HEK293 (cell line): ENCODE data around the gene HMG20A.

Source experiments
- CTCF ChIA-PET: fragments of 350-600 bp; formaldehyde crosslinking; extraction: SDS; loops from one replicate; lab custom pipeline; 2021; ENCODE audit warnings: antibody characterized with exemption; lab: Yijun Ruan, JAX
- POLR2A ChIA-PET: fragments of 300-600 bp; formaldehyde crosslinking; extraction: SDS; loops from one replicate; lab custom pipeline; 2020; ENCODE audit warnings: antibody characterized with exemption, inconsistent platforms; lab: Yijun Ruan, JAX
- H3K27ac ChIP-seq: fragments of 200-500 bp; sonication (Bioruptor generic); 2 replicates; pipeline ENCODE4 v1.5.1; 2014; ENCODE audit warnings: low read depth, low read length, control low read depth, inconsistent platforms; ENCODE audit errors: extremely low read depth
- H3K36me3 ChIP-seq, 2 experiments: fragments of 200-500 bp in 1 of 2; sonication (Bioruptor generic) in 1 of 2; 1 replicate in 1 of 2; 2 replicates in 1 of 2; pipeline ENCODE4 v1.5.1; 2014 to 2017; ENCODE audit warnings: inconsistent platforms in 2 of 2, low read length in 2 of 2; ENCODE audit not compliant: control insufficient read depth in 2 of 2, insufficient read depth in 1 of 2
- H3K4me1 ChIP-seq: fragments of 200-500 bp; sonication (Bioruptor generic); 2 replicates; pipeline ENCODE4 v1.5.1; 2014; ENCODE audit warnings: mild to moderate bottlenecking, low read length, inconsistent platforms; ENCODE audit not compliant: control insufficient read depth, insufficient read depth
- H3K4me3 ChIP-seq: 2 replicates; pipeline ENCODE4 v1.5.1; 2011; ENCODE audit warnings: low read depth, mild to moderate bottlenecking, control low read depth, low read length, moderate library complexity
- H3K9me3 ChIP-seq: fragments of 200-500 bp; sonication (Bioruptor generic); 2 replicates; pipeline ENCODE4 v1.5.1; 2014; ENCODE audit warnings: low read depth, low read length, inconsistent platforms; ENCODE audit not compliant: control insufficient read depth, insufficient read depth
- BCL11B ChIP-seq: fragments of 450-650 bp; formaldehyde crosslinking; IDR thresholded peaks from 2 replicates; pipeline ENCODE4 v1.5.1; 2016; ENCODE audit warnings: low read depth, missing biosample characterization, missing genetic modification characterization
- GLIS1 ChIP-seq: fragments of 450-650 bp; formaldehyde crosslinking; IDR thresholded peaks from 2 replicates; pipeline ENCODE4 v1.5.1; 2016; ENCODE audit warnings: missing biosample characterization, missing genetic modification characterization
- GLIS2 ChIP-seq: fragments of 450-650 bp; formaldehyde crosslinking; IDR thresholded peaks from 2 replicates; pipeline ENCODE4 v1.5.1; 2016; ENCODE audit warnings: missing biosample characterization, missing genetic modification characterization
- KLF10 ChIP-seq: fragments of 450-650 bp; IDR thresholded peaks from 2 replicates; pipeline ENCODE4 v1.5.1; 2018; ENCODE audit warnings: missing biosample characterization, mild to moderate bottlenecking, missing genetic modification characterization
- KLF9 ChIP-seq: fragments of 450-650 bp; formaldehyde crosslinking; IDR thresholded peaks from 2 replicates; pipeline ENCODE4 v1.5.1; 2016; ENCODE audit warnings: missing biosample characterization, missing genetic modification characterization, low read depth
- YY2 ChIP-seq: fragments of 450-650 bp; formaldehyde crosslinking; IDR thresholded peaks from 2 replicates; pipeline ENCODE4 v1.5.1; 2016; ENCODE audit warnings: missing biosample characterization, missing genetic modification characterization
- ZBTB1 ChIP-seq: fragments of 450-650 bp; formaldehyde crosslinking; IDR thresholded peaks from 2 replicates; pipeline ENCODE4 v1.5.1; 2016; ENCODE audit warnings: missing biosample characterization, missing genetic modification characterization
- ZBTB26 ChIP-seq: fragments of 450-650 bp; formaldehyde crosslinking; optimal IDR thresholded peaks from 2 replicates; pipeline ENCODE3; 2016; ENCODE audit warnings: missing biosample characterization, mild to moderate bottlenecking, missing genetic modification characterization
- ZBTB44 ChIP-seq: fragments of 450-650 bp; IDR thresholded peaks from 2 replicates; pipeline ENCODE4 v1.5.1; 2018; ENCODE audit warnings: missing biosample characterization, mild to moderate bottlenecking, missing genetic modification characterization
- ZFP69B ChIP-seq: fragments of 450-650 bp; formaldehyde crosslinking; IDR thresholded peaks from 2 replicates; pipeline ENCODE4 v1.5.1; 2016; ENCODE audit warnings: missing biosample characterization, missing genetic modification characterization
- ZIC2 ChIP-seq: fragments of 450-650 bp; formaldehyde crosslinking; IDR thresholded peaks from 2 replicates; pipeline ENCODE4 v1.5.1; 2016; ENCODE audit warnings: missing biosample characterization, missing genetic modification characterization
- ZNF121 ChIP-seq: fragments of 450-650 bp; formaldehyde crosslinking; IDR thresholded peaks from 2 replicates; pipeline ENCODE4 v1.5.1; 2016; ENCODE audit warnings: missing biosample characterization, missing genetic modification characterization
- ZNF138 ChIP-seq: fragments of 450-650 bp; formaldehyde crosslinking; IDR thresholded peaks from 2 replicates; pipeline ENCODE4 v1.5.1; 2016; ENCODE audit warnings: missing biosample characterization, missing genetic modification characterization, borderline replicate concordance
- ZNF146 ChIP-seq: fragments of 450-650 bp; formaldehyde crosslinking; IDR thresholded peaks from 2 replicates; pipeline ENCODE4 v1.5.1; 2016; ENCODE audit warnings: missing biosample characterization, missing genetic modification characterization
- ZNF335 ChIP-seq: fragments of 450-650 bp; formaldehyde crosslinking; conservative IDR thresholded peaks from 2 replicates; pipeline ENCODE4 v1.5.1; 2016; ENCODE audit warnings: missing biosample characterization, missing genetic modification characterization
- ZNF37A ChIP-seq: fragments of 450-650 bp; IDR thresholded peaks from 2 replicates; pipeline ENCODE4 v1.5.1; 2018; ENCODE audit warnings: missing biosample characterization, missing genetic modification characterization
- ZNF561 ChIP-seq: fragments of 450-650 bp; IDR thresholded peaks from 2 replicates; pipeline ENCODE4 v1.5.1; 2018; ENCODE audit warnings: missing biosample characterization, missing genetic modification characterization, borderline replicate concordance
- ZNF580 ChIP-seq: fragments of 450-650 bp; formaldehyde crosslinking; IDR thresholded peaks from 2 replicates; pipeline ENCODE4 v1.5.1; 2016; ENCODE audit warnings: missing biosample characterization, missing genetic modification characterization
- ZNF585B ChIP-seq: fragments of 450-650 bp; formaldehyde crosslinking; IDR thresholded peaks from 2 replicates; pipeline ENCODE4 v1.5.1; 2016; ENCODE audit warnings: missing biosample characterization, missing genetic modification characterization
- ZNF610 ChIP-seq: fragments of 450-650 bp; formaldehyde crosslinking; IDR thresholded peaks from 2 replicates; pipeline ENCODE4 v1.5.1; 2016; ENCODE audit warnings: missing biosample characterization, missing genetic modification characterization, borderline replicate concordance
- ZNF692 ChIP-seq: fragments of 450-650 bp; formaldehyde crosslinking; IDR thresholded peaks from 2 replicates; pipeline ENCODE4 v1.5.1; 2016; ENCODE audit warnings: missing biosample characterization, missing genetic modification characterization
- ZNF776 ChIP-seq: fragments of 450-650 bp; formaldehyde crosslinking; IDR thresholded peaks from 2 replicates; pipeline ENCODE4 v1.5.0; 2017; ENCODE audit warnings: missing biosample characterization, missing genetic modification characterization, borderline replicate concordance
- ZSCAN18 ChIP-seq: fragments of 450-650 bp; formaldehyde crosslinking; IDR thresholded peaks from 2 replicates; pipeline ENCODE4 v1.5.1; 2016; ENCODE audit warnings: missing biosample characterization, missing genetic modification characterization
- ZXDB ChIP-seq: fragments of 450-650 bp; formaldehyde crosslinking; IDR thresholded peaks from 2 replicates; pipeline ENCODE4 v1.5.1; 2016; ENCODE audit warnings: missing biosample characterization, missing genetic modification characterization

Gene HMG20A

GRCh38 chr15:77515613-77516012, 94.9 kb downstream of the HMG20A start (continued):
- no peak for TF ChIP-seq ZBTB44 (tag by site-specific recombination)
- TF ChIP-seq GLIS2 (tag by site-specific recombination) = no peak
- TF ChIP-seq ZNF610 = no peak
- no peak for TF ChIP-seq ZNF138
- no peak for TF ChIP-seq ZNF146 (tag by site-specific recombination)

GRCh38 chr15:77516076-77516475, 95.4 kb downstream of the HMG20A start:
- no peak for TF ChIP-seq ZNF585B
- TF ChIP-seq ZBTB26 (tag by site-specific recombination) = no peak
- TF ChIP-seq GLIS1 (tag by site-specific recombination) = no peak
- TF ChIP-seq KLF10 = no peak
- TF ChIP-seq ZNF580 = no peak
- TF ChIP-seq BCL11B (tag by site-specific recombination) = no peak
- TF ChIP-seq ZNF561 (tag by site-specific recombination) = no peak
- TF ChIP-seq ZNF37A (tag by site-specific recombination) = no peak
- TF ChIP-seq ZIC2 (tag by site-specific recombination) = no peak
- TF ChIP-seq ZSCAN18 = no peak
- TF ChIP-seq ZNF335 (tag by site-specific recombination) = no peak
- no peak for TF ChIP-seq ZFP69B (tag by site-specific recombination)
- no peak for TF ChIP-seq ZXDB (tag by site-specific recombination)
- TF ChIP-seq ZNF121 (tag by site-specific recombination) = no peak
- no peak for TF ChIP-seq ZNF776
- no peak for TF ChIP-seq ZNF692 (tag by site-specific recombination)
- no peak for TF ChIP-seq ZBTB1 (tag by site-specific recombination)
- no peak for TF ChIP-seq YY2 (tag by site-specific recombination)
- TF ChIP-seq KLF9 (tag by site-specific recombination) = no peak
- ChIA-PET CTCF (interaction anchor here (0.6 kb wide), 3 partner anchors 128 to 399 kb away, joined by 3 read pairs; no protein-coding TSS in a partner anchor), POLR2A (no interaction called here)
- Histone ChIP-seq H3K36me3 (no peaks in the 10 kb centered on the region), H3K4me3 (no peak overlapping the region), H3K27ac (no peak overlapping the region), H3K4me1 (no peaks in the 10 kb centered on the region), H3K9me3 (no peaks in the 10 kb centered on the region)
